IMR-90 (cell line): ENCODE results near the gene PRPF6. TPM values are rescaled to one million over a fixed set of nuclear protein-coding genes. Genes with fewer than 3 reads are reported as not detected.

Experiments used
- ATAC-seq: fragments of 200-7000 bp; cut with Tn5 transposase; 2 replicates; pipeline ENCODE4 v1.9.1; 2020; ENCODE audit warnings: low read depth, mild to moderate bottlenecking, moderate library complexity
- BruUV-seq: library from RNA; stranded (reverse); fragments of 400-500 nt; replicated peaks from 2 replicates; lab custom pipeline; 2021; lab: Mats Ljungman, UMichigan
- CTCF ChIA-PET: fragments of 300-600 bp; formaldehyde crosslinking; extraction: SDS; loops from one replicate; lab custom pipeline; 2021; ENCODE audit warnings: antibody characterized with exemption; lab: Yijun Ruan, JAX
- POLR2A ChIA-PET: fragments of 300-600 bp; sonication (Branson Sonifier 250); formaldehyde crosslinking; loops from one replicate; lab custom pipeline; 2022; ENCODE audit warnings: antibody characterized with exemption; ENCODE audit not compliant: unreplicated experiment; lab: Charles Lee
- DNase-seq: peaks from one replicate; pipeline ENCODE4 v3.0.0; 2013
- H2AFZ ChIP-seq: replicated peaks from 2 replicates; pipeline ENCODE3; 2013; ENCODE audit warnings: low read length, mild to moderate bottlenecking; ENCODE audit not compliant: poor library complexity
- H2AK5ac ChIP-seq: 2 replicates; pipeline ENCODE4 v1.6.1; 2013; ENCODE audit warnings: low read depth, low read length, inconsistent platforms
- H2AK9ac ChIP-seq: replicated peaks from 2 replicates; pipeline ENCODE3; 2013; ENCODE audit warnings: mild to moderate bottlenecking, low read depth, low read length, moderate library complexity; ENCODE audit not compliant: poor library complexity
- H2BK120ac ChIP-seq: 2 replicates; pipeline ENCODE4 v1.6.1; 2013; ENCODE audit warnings: low read depth, low read length, inconsistent platforms
- H2BK15ac ChIP-seq: 3 replicates; pipeline ENCODE4 v1.6.1; 2013; ENCODE audit warnings: low read depth, low read length, inconsistent platforms
- H2BK20ac ChIP-seq: 2 replicates; pipeline ENCODE4 v1.6.1; 2013; ENCODE audit warnings: low read depth, mild to moderate bottlenecking, inconsistent platforms, low read length, moderate library complexity
- H2BK5ac ChIP-seq: 2 replicates; pipeline ENCODE4 v1.6.1; 2013; ENCODE audit warnings: mild to moderate bottlenecking, low read depth, low read length, inconsistent platforms; ENCODE audit not compliant: poor library complexity, severe bottlenecking
- H3K14ac ChIP-seq: replicated peaks from 2 replicates; pipeline ENCODE4 v1.6.1; 2013; ENCODE audit warnings: low read depth, low read length, inconsistent platforms
- H3K18ac ChIP-seq: 2 replicates; pipeline ENCODE4 v1.6.1; 2013; ENCODE audit warnings: low read depth, low read length, control low read depth
- H3K23ac ChIP-seq: 2 replicates; pipeline ENCODE4 v1.6.1; 2013; ENCODE audit warnings: low read depth, low read length, inconsistent platforms
- H3K27ac ChIP-seq: 2 replicates; pipeline ENCODE4 v1.5.1; 2013; ENCODE audit warnings: mild to moderate bottlenecking, control low read depth, low read length; ENCODE audit not compliant: insufficient read depth
- H3K27me3 ChIP-seq: 2 replicates; pipeline ENCODE4 v1.6.1; 2013; ENCODE audit warnings: low read length; ENCODE audit not compliant: control insufficient read depth, insufficient read depth
- H3K36me3 ChIP-seq: 2 replicates; pipeline ENCODE4 v1.6.1; 2013; ENCODE audit warnings: low read length, mixed read lengths; ENCODE audit not compliant: control insufficient read depth, insufficient read depth
- H3K4ac ChIP-seq: 2 replicates; pipeline ENCODE4 v1.6.1; 2013; ENCODE audit warnings: low read depth, low read length, inconsistent platforms
- H3K4me1 ChIP-seq: 2 replicates; pipeline ENCODE4 v1.6.1; 2013; ENCODE audit warnings: low read length, mixed read lengths; ENCODE audit not compliant: control insufficient read depth, insufficient read depth
- H3K4me2 ChIP-seq: 2 replicates; pipeline ENCODE4 v1.6.1; 2013; ENCODE audit warnings: low read depth, mild to moderate bottlenecking, control low read depth, low read length, moderate library complexity
- H3K4me3 ChIP-seq: 2 replicates; pipeline ENCODE4 v1.5.1; 2013; ENCODE audit warnings: low read depth, mild to moderate bottlenecking, control low read depth, low read length, moderate library complexity; ENCODE audit not compliant: insufficient read depth
- H3K56ac ChIP-seq: 2 replicates; pipeline ENCODE4 v1.6.1; 2013; ENCODE audit warnings: low read length, inconsistent platforms; ENCODE audit not compliant: insufficient read depth; ENCODE audit errors: extremely low read depth
- H3K79me1 ChIP-seq, 2 experiments: 2 replicates each; pipeline ENCODE4 v1.6.1; 2013; ENCODE audit warnings: low read length in 2 of 2, inconsistent platforms in 1 of 2, low read depth in 1 of 2
- H3K9ac ChIP-seq: 2 replicates; pipeline ENCODE4 v1.6.1; 2013; ENCODE audit warnings: low read depth, low read length, control low read depth
- H3K9me1 ChIP-seq: 2 replicates; pipeline ENCODE4 v1.6.1; 2013; ENCODE audit warnings: low read length, inconsistent platforms; ENCODE audit not compliant: insufficient read depth
- H3K9me3 ChIP-seq: 2 replicates; pipeline ENCODE4 v1.6.1; 2013; ENCODE audit warnings: low read length; ENCODE audit not compliant: control insufficient read depth, insufficient read depth
- H4K20me1 ChIP-seq: 2 replicates; pipeline ENCODE4 v1.6.1; 2013; ENCODE audit warnings: low read length, inconsistent platforms; ENCODE audit not compliant: insufficient read depth
- H4K5ac ChIP-seq: 2 replicates; pipeline ENCODE4 v1.6.1; 2013; ENCODE audit warnings: mild to moderate bottlenecking, low read depth, low read length, control low read depth
- H4K8ac ChIP-seq, 2 experiments: 2 replicates each; pipeline ENCODE4 v1.6.1; 2013; ENCODE audit warnings: low read depth in 2 of 2, low read length in 2 of 2, control low read depth in 1 of 2, inconsistent platforms in 1 of 2
- H4K91ac ChIP-seq: 2 replicates; pipeline ENCODE4 v1.6.1; 2013; ENCODE audit warnings: low read depth, low read length, inconsistent platforms; ENCODE audit not compliant: insufficient read depth
- MAZ ChIP-seq: IDR thresholded peaks from 2 replicates; pipeline ENCODE4 v1.6.1; 2012; ENCODE audit warnings: low read depth, mild to moderate bottlenecking, low read length, improper control_type of control experiment, moderate library complexity, borderline replicate concordance
- POLR2A ChIP-seq: IDR thresholded peaks from 2 replicates; pipeline ENCODE4 v1.6.1; 2012; ENCODE audit warnings: mild to moderate bottlenecking, low read depth, low read length
- RCOR1 ChIP-seq: IDR thresholded peaks from 2 replicates; pipeline ENCODE4 v1.6.1; 2012; ENCODE audit warnings: mild to moderate bottlenecking, low read length, improper control_type of control experiment; ENCODE audit not compliant: insufficient replicate concordance
- RFX5 ChIP-seq: IDR thresholded peaks from 2 replicates; pipeline ENCODE4 v1.8.0; 2012; ENCODE audit warnings: low read depth, mild to moderate bottlenecking, low read length, moderate library complexity
- WGBS, 2 experiments: methylation state at CpG; one replicate each; pipeline versions ENCODE4 v1.1.5 to v1.1.7; 2013; ENCODE audit warnings: missing lambda C conversion rate in 2 of 2; ENCODE audit not compliant: insufficient read length in 1 of 2; ENCODE audit errors: extremely low coverage in 2 of 2; 5-methylcytosine and 5-hydroxymethylcytosine counted together
- dilution Hi-C: fragments of 300-500 bp; cut with HindIII; formaldehyde crosslinking; loops from one replicate; pipeline ENCODE4 v1.14.3; 2018; ENCODE audit warnings: low sequenced_read_pairs; ENCODE audit not compliant: unreplicated experiment
- in situ Hi-C: fragments of 300-500 bp; cut with MboI; formaldehyde crosslinking; loops from 3 replicates; pipeline ENCODE4 v1.14.3; 2019; ENCODE audit warnings: low sequenced_read_pairs, inconsistent platforms, mixed read lengths
- intact Hi-C: fragments of 100-400 bp; cut with micrococcal nuclease; formaldehyde crosslinking; loops from 2 replicates; pipeline ENCODE4 v1.10.0; 2022
- polyA plus RNA-seq, 3 experiments: library from polyadenylated mRNA; depleted of rRNA; stranded (reverse); fragments of >200 nt; gene quantifications; 2 replicates each; pipeline ENCODE4 v1.2.3, GENCODE V29; 2012; ENCODE audit warnings: low replicate concordance in 1 of 3
- total RNA-seq: library from RNA; depleted of rRNA; stranded (reverse); fragments of >200 nt; gene quantifications from 2 replicates; pipeline ENCODE4 v1.2.3, GENCODE V29; 2012
- TF ChIP-seq, protein P1 (sequence below): fragments of 150-350 bp; IDR thresholded peaks from 2 replicates; pipeline ENCODE4 v1.6.1; 2017; ENCODE audit warnings: mild to moderate bottlenecking, antibody characterized with exemption, low read length, low read depth

The PRPF6 gene
- total and polyA plus RNA-seq, 2 of the 4 experiments (the other 2 are of a cell fraction), result 43.5 to 71.3 TPM

DNA sequence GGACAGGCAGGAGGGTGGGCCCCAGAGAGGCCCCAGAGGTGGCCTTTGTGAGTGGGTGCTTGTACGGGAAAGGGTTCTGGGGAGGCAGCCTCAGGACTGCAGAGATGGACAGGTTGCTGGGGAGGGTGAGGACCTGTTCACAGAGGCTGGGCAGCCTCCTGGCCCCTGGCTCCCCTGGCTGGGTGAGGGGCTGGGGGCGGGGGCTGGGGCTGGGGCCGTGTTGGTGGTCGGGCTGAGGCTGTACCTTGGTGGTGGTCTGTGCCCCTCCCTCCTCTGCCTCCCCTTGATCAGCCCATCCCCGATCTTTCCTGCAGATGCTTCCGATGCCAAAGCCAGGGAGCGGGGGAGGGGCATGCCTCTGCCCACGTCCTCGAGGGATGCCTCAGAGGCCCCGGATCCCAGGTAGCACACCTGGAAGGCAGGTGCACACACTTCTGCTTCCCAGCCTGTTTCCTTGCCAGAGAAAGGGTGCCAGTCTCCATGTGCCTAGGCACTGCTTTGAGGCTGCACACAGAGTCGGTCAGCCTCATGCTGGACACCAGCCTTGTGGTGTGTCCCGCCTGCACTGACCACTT is 86.9 kb downstream of the PRPF6 start:
- Histone ChIP-seq H3K4me1 (peaks cover 20% of the 10 kb centered on the region), H3K14ac (no peak overlapping the region), H4K5ac (no peak overlapping the region), H4K8ac (no peak overlapping the region), H3K56ac (no peak overlapping the region), H2BK5ac (no peak overlapping the region), H2BK120ac (no peak overlapping the region), H3K9me1 (peaks cover 13% of the 10 kb centered on the region), H4K91ac (no peak overlapping the region), H3K79me1 (peaks cover 7 to 31% of the 10 kb centered on the region in 2 experiments; a peak in 3 of 4 replicates), H2AK9ac (peak overlapping the region; percentile 81), H4K20me1 (peaks cover 15% of the 10 kb centered on the region), H3K27ac (no peak overlapping the region), H3K4me2 (no peak overlapping the region), H2BK20ac (no peak overlapping the region), H2BK15ac (no peak overlapping the region), H2AK5ac (no peak overlapping the region), H3K18ac (no peak overlapping the region), H3K23ac (no peak overlapping the region), H2AFZ (no peak overlapping the region), H3K4me3 (no peak overlapping the region), H3K36me3 (peaks cover 11% of the 10 kb centered on the region; the same call in 1 of the 2 replicates), H3K4ac (no peak overlapping the region), H3K9me3 (no peaks in the 10 kb centered on the region), H3K9ac (no peak overlapping the region), H3K27me3 (no peaks in the 10 kb centered on the region)
- dilution Hi-C loops, result no loop called here
- intact Hi-C loops, result no loop called here
- CTCF ChIA-PET, result no interaction called here
- ATAC-seq, result no peak
- POLR2A ChIA-PET, result no interaction called here
- 86% methylated on average over 7 of the region's 12 CpGs; no CpG with 5 or more reads in 1 of the 2 experiments for WGBS, 2 experiments
- BruUV-seq, result no TSS peak
- no peak for DNase-seq
- TF ChIP-seq, protein P1, sequence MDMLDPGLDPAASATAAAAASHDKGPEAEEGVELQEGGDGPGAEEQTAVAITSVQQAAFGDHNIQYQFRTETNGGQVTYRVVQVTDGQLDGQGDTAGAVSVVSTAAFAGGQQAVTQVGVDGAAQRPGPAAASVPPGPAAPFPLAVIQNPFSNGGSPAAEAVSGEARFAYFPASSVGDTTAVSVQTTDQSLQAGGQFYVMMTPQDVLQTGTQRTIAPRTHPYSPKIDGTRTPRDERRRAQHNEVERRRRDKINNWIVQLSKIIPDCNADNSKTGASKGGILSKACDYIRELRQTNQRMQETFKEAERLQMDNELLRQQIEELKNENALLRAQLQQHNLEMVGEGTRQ, result no peak
- TF ChIP-seq MAZ (no peak), POLR2A (no peak), RFX5 (no peak), RCOR1 (no peak)
- in situ Hi-C loops, result no loop called here
